HG02970 (cell line): ENCODE measurements around the gene ADAMTSL2.

ENCODE experiments used
- ATAC-seq: cut with Tn5 transposase; IDR thresholded peaks from one replicate; pipeline ENCODE4 v1.9.1; 2021; ENCODE audit warnings: mild to moderate bottlenecking, moderate library complexity, moderate number of reproducible peaks; ENCODE audit not compliant: unreplicated experiment, low FRiP score

The ADAMTSL2 gene

GRCh38 chr9:133534346-133535291 is at the start of gene ADAMTSL2:
Gene ADAMTSL2, plus strand, starts transcription at chr9:133534704. Its CDS starts 2,009 bp downstream, at chr9:133536713.
- ATAC-seq = no peak

GRCh38 chr9:133485531-133486260 is 48.8 kb upstream of the ADAMTSL2 start:
- ATAC-seq = no peak

GRCh38 chr9:133487331-133487725 is 47.2 kb upstream of the ADAMTSL2 start:
- no peak for ATAC-seq

- ATAC-seq = no peak
Observed at GRCh38 chr9:133488686-133489252, 45.7 kb upstream of the ADAMTSL2 start.

GRCh38 chr9:133489253-133490190 is 45.0 kb upstream of the ADAMTSL2 start:
- no peak for ATAC-seq

- no peak for ATAC-seq
Observed at GRCh38 chr9:133490201-133490681, 44.3 kb upstream of the ADAMTSL2 start.

- ATAC-seq = no peak
Observed at GRCh38 chr9:133490865-133491655, 43.4 kb upstream of the ADAMTSL2 start.

- no peak for ATAC-seq
Observed at GRCh38 chr9:133491656-133491925, 42.9 kb upstream of the ADAMTSL2 start.

- no peak for ATAC-seq
Observed at GRCh38 chr9:133492061-133493021, 42.2 kb upstream of the ADAMTSL2 start.

GRCh38 chr9:133493428-133493827 is 41.1 kb upstream of the ADAMTSL2 start:
- no peak for ATAC-seq

GRCh38 chr9:133493845-133494540 is 40.5 kb upstream of the ADAMTSL2 start:
- ATAC-seq = no peak

- no peak for ATAC-seq
Observed at GRCh38 chr9:133494636-133495326, 39.7 kb upstream of the ADAMTSL2 start.

GRCh38 chr9:133495327-133496293 is 38.9 kb upstream of the ADAMTSL2 start:
- no peak for ATAC-seq

GRCh38 chr9:133496861-133497842 is 37.4 kb upstream of the ADAMTSL2 start:
- ATAC-seq = no peak
